ENCODE results near the gene RBP5. TPM values are rescaled to one million over a fixed set of nuclear protein-coding genes. Genes with fewer than 3 reads are reported as not detected.

RBP5 gene
- total and polyA plus RNA-seq, 2 donors (not counting 1 experiment from before 2014, with no cell fraction given): 1.1 TPM; not detected in 1

GRCh38 chr12:7162691-7163114 is 34.0 kb upstream of the RBP5 start:
- no peak for DNase-seq
- Mint-ChIP-seq H3K9me3 (ENCODE audit: insufficient read depth) (no peaks in the 10 kb centered on the region), H3K27me3 (peaks cover 42% of the 10 kb centered on the region), H3K4me3 (no peak overlapping the region), H3K4me1 (peaks cover 4% of the 10 kb centered on the region), H3K27ac (no peak overlapping the region)
- no peak for ATAC-seq (ENCODE audit: low read depth)
- Histone ChIP-seq H4K20me1 (ENCODE audit: control insufficient read depth, insufficient read depth, low read length, poor library complexity, severe bottlenecking) (no peaks in the 10 kb centered on the region), H3K4me2 (replicated peaks; ENCODE audit: low read depth, low read length, poor library complexity, severe bottlenecking) (no peak overlapping the region), H3K4me1 (ENCODE audit: control insufficient read depth in 2 of 2, insufficient read depth in 2 of 2, low read length in 2 of 2) (no peaks in the 10 kb centered on the region), H3K27me3 (replicated peaks in 1 of 4; ENCODE audit: control extremely low read depth in 1 of 4, control insufficient read depth in 3 of 4, insufficient read depth in 4 of 4, low read length in 3 of 4) (peaks cover 0 to 27% (median 11%) of the 10 kb centered on the region in 4 experiments), H3K9me3 (ENCODE audit: control extremely low read depth in 1 of 3, control insufficient read depth in 2 of 3, insufficient read depth in 1 of 3, low read length in 2 of 3) (peaks cover 0 to 3% (median 2%) of the 10 kb centered on the region in 3 donors), H3K79me2 (ENCODE audit: control insufficient read depth, insufficient read depth, low read length) (no peaks in the 10 kb centered on the region), H2AFZ (ENCODE audit: insufficient read depth, low read depth, low read length, poor library complexity, severe bottlenecking) (no peak overlapping the region), H3K4me3 (ENCODE audit: control extremely low read depth in 1 of 5, extremely low read depth in 1 of 5, insufficient read depth in 1 of 5, low read depth in 2 of 5, low read length in 4 of 5) (no peak overlapping the region), H3K27ac (ENCODE audit: low read length in 2 of 2) (no peak overlapping the region), H3K36me3 (replicated peaks in 1 of 2; ENCODE audit: control extremely low read depth in 1 of 2, control insufficient read depth in 1 of 2, extremely low read depth in 1 of 2, insufficient read depth in 2 of 2, low read length in 1 of 2) (no peaks in the 10 kb centered on the region), H3K9ac (ENCODE audit: low read length) (no peak overlapping the region)
- intact Hi-C loops (cut with micrococcal nuclease): no loop called here
- CTCF ChIA-PET: no interaction called here
- WGBS (ENCODE audit: insufficient coverage): 17% methylated on average over 9 of the region's 19 CpGs
- POLR2A ChIA-PET: interaction anchor here (0.5 kb wide), 1 partner anchor 261 kb away, joined by 4 read pairs; no protein-coding TSS in a partner anchor
- no peak for TF ChIP-seq EZH2 (IDR thresholded peaks at IDR 0.05; ENCODE audit: borderline replicate concordance, insufficient read depth, low read depth, low read length, poor library complexity, severe bottlenecking)
- no peak for TF ChIP-seq CTCF (IDR thresholded peaks at IDR 0.05)

DNA sequence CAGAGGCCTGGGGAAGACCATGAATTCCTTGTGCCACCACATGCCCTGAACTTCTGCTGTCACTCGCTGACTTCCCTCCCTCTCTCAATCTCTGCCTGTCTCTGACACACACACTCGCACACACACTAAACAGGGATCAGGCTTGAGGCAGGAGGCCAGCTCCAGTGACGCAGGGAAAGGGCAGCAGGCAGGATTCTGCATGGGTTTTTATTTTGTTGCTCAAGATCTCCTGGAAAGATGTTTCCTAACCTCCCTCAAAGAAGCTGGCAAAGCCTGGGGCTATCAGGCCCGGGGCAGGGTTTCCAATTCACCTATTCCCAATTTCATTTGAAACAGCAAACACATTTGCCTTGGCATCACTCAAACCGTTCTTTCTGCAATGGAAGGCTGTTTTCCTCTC is 33.1 kb upstream of the RBP5 start:
- no peaks in the 10 kb centered on the region for H4K20me1 ChIP-seq (ENCODE audit: control insufficient read depth, insufficient read depth, low read length, poor library complexity, severe bottlenecking)
- intact Hi-C loops (cut with micrococcal nuclease): no loop called here
- H3K27ac ChIP-seq (ENCODE audit: low read length in 2 of 2): no peak overlapping the region
- H3K27me3 Mint-ChIP-seq: peaks cover 41% of the 10 kb centered on the region
- WGBS (ENCODE audit: insufficient coverage): 91% methylated on average over 5 of the region's 5 CpGs
- ChIA-PET CTCF (no interaction called here), POLR2A (no interaction called here)
- no peak overlapping the region for H3K4me2 ChIP-seq (replicated peaks; ENCODE audit: low read depth, low read length, poor library complexity, severe bottlenecking)
- ATAC-seq (ENCODE audit: low read depth): no peak
- no peak overlapping the region for H3K4me3 ChIP-seq (ENCODE audit: control extremely low read depth in 1 of 5, extremely low read depth in 1 of 5, insufficient read depth in 1 of 5, low read depth in 2 of 5, low read length in 4 of 5)
- no peak for DNase-seq
- peaks cover 0 to 26% (median 11%) of the 10 kb centered on the region in 4 experiments for H3K27me3 ChIP-seq (replicated peaks in 1 of 4; ENCODE audit: control extremely low read depth in 1 of 4, control insufficient read depth in 3 of 4, insufficient read depth in 4 of 4, low read length in 3 of 4)
- no peak overlapping the region for H2AFZ ChIP-seq (ENCODE audit: insufficient read depth, low read depth, low read length, poor library complexity, severe bottlenecking)
- no peak overlapping the region for H3K4me3 Mint-ChIP-seq
- TF ChIP-seq EZH2 (IDR thresholded peaks at IDR 0.05; ENCODE audit: borderline replicate concordance, insufficient read depth, low read depth, low read length, poor library complexity, severe bottlenecking): no peak
- H3K27ac Mint-ChIP-seq: no peak overlapping the region
- H3K9me3 Mint-ChIP-seq (ENCODE audit: insufficient read depth): no peaks in the 10 kb centered on the region
- no peaks in the 10 kb centered on the region for H3K4me1 ChIP-seq (ENCODE audit: control insufficient read depth in 2 of 2, insufficient read depth in 2 of 2, low read length in 2 of 2)
- H3K9me3 ChIP-seq (ENCODE audit: control extremely low read depth in 1 of 3, control insufficient read depth in 2 of 3, insufficient read depth in 1 of 3, low read length in 2 of 3): peaks cover 0 to 3% (median under 1%) of the 10 kb centered on the region in 3 donors
- peaks cover 4% of the 10 kb centered on the region for H3K4me1 Mint-ChIP-seq
- H3K36me3 ChIP-seq (replicated peaks in 1 of 2; ENCODE audit: control extremely low read depth in 1 of 2, control insufficient read depth in 1 of 2, extremely low read depth in 1 of 2, insufficient read depth in 2 of 2, low read length in 1 of 2): no peaks in the 10 kb centered on the region
- no peak overlapping the region for H3K9ac ChIP-seq (ENCODE audit: low read length)
- H3K79me2 ChIP-seq (ENCODE audit: control insufficient read depth, insufficient read depth, low read length): no peaks in the 10 kb centered on the region
